ENCODE data around the gene UBE2QL1. TPM values are rescaled to one million over a fixed set of nuclear protein-coding genes. Genes with fewer than 3 reads are reported as not detected.
"Not testable (repeated sequence)": the region's sequence is repeated elsewhere in the genome, so short reads cannot be mapped to it uniquely, and the experiment has no call there.

The UBE2QL1 gene
- total RNA-seq, 1 donor = not detected

DNA sequence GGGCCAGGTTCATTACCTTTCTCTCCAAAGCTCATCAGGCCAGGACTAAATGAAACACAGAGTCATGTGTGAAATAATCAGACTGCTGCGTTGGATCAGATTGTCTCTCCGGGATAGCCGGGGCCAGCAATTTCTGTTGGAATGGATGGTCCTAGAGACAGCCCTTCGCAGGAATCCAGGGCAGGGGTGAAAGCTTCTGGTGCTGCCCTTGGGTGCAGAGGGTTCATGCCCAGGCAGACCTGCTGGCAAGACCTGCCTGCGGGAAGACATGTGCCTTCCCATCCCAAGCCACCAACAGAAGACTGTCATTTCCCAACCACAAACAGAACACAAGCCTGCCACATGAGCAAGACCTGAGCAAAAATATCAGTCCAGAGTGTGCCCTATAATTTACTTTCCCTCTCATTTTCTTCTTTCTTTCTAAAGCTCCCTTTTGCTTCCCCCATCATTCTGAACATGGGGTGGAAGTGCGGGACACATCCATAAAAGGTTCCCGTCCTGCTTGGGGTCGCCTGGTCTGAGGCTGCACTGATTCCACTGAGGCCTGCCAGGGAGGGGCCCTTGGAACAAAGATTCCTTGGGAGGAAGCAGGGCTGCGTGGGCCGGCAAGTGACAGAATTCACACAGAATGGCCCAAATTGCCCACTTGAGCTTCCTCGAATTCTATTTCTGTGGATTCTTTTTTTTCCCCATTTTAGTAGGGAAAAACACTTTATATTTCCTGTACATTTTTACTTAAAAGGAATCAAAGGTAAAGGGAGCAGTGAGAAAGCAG, 57.3 kb downstream of the UBE2QL1 start:
- no peak for TF ChIP-seq CTCF (IDR thresholded peaks at IDR 0.05; ENCODE audit: insufficient read depth, low read depth, low read length)
- H3K4me3 ChIP-seq (ENCODE audit: low read depth, low read length) = no peak overlapping the region
- DNase-seq (ENCODE audit: low read depth) = no peak

DNA sequence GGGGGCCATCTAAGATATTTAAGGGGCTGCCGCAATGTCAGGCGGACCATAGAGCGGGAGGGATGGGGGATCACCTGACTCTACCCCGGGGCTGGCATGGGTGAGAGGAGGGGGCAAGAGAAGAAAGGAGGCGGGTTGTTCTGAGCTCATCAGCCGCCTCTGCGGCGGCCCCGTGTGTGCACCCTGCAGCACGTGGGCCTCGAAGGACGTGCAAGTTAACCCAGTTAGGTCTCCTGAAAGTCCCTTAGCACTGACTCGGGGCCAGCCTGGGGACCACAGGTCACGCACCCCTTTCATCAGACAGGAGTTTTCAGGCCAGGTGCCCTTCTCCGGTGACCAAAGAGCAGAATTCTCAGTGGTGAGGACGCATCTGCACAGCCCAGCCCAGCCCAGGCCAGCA, 58.0 kb downstream of the UBE2QL1 start:
- TF ChIP-seq CTCF (IDR thresholded peaks at IDR 0.05; ENCODE audit: insufficient read depth, low read depth, low read length) = no peak

DNA sequence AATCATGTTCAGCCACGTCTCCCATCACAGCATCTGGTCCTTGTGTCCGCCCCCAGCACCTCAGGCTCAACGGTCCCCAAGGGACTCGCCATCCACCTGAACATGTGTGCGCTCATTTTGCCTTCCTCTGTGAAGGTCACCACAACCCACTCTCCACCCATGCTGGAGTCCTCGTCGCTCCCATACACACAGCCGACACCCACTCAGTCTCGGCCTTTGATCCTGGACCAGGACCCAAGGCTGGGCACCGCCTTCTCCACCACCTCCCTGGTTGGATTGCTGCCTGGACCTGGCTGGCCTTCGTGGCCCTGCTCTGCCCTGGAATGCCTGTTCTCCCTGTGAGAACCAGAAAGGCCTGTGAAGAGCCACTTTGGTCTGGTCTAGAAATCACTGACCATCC, 60.3 kb downstream of the UBE2QL1 start:
- no peak for TF ChIP-seq CTCF (IDR thresholded peaks at IDR 0.05; ENCODE audit: insufficient read depth, low read depth, low read length)
- H3K4me3 ChIP-seq (ENCODE audit: low read depth, low read length) = no peak overlapping the region
- DNase-seq (ENCODE audit: low read depth) = no peak

More for the DNA sequence above, 58.0 kb downstream of the UBE2QL1 start:
- DNase-seq (ENCODE audit: low read depth) = no peak
- H3K4me3 ChIP-seq (ENCODE audit: low read depth, low read length) = no peak overlapping the region

DNA sequence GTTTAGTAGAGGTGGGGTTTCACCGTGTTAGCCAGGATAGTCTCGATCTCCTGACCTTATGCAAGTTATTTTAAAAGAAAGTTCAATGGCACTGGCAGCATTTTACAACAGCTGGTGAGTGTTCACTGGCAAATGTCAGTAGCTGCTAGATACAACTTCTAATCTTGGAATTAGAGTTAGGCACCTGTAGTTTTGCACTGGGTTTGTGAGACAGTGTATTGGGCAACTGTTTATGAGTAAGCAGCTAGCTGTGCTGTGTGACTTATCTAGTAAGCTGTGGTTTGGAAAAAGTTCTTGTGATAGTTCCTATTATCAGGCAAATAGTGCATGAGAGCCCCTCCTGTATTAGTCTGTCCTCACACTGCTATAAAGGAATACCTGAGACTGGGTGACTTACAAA, 61.5 kb downstream of the UBE2QL1 start:
- TF ChIP-seq CTCF (IDR thresholded peaks at IDR 0.05; ENCODE audit: insufficient read depth, low read depth, low read length) = no peak
- H3K4me3 ChIP-seq (ENCODE audit: low read depth, low read length) = no peak overlapping the region
- no peak for DNase-seq (ENCODE audit: low read depth)

DNA sequence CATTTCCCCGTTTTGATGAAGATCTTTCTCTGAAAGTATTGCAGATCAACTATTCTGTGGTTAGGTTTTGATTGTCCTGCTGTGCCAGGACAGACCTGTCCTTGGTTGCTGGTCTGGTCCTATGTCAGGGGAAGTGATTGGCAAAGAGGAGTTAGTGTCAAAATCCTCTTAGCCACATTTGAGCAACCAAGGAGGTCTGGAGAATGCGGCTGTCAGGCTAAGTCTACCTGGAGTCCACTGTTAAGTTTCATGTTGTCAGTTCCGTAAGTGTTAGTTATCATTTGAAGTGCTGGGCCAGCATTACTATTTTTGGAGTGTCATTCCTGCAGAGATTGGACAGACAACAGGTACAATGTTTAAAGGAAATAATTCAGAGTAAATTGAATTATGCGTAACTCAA, 62.3 kb downstream of the UBE2QL1 start:
- TF ChIP-seq CTCF (IDR thresholded peaks at IDR 0.05; ENCODE audit: insufficient read depth, low read depth, low read length) = no peak
- H3K4me3 ChIP-seq (ENCODE audit: low read depth, low read length) = no peak overlapping the region
- DNase-seq (ENCODE audit: low read depth) = no peak

DNA sequence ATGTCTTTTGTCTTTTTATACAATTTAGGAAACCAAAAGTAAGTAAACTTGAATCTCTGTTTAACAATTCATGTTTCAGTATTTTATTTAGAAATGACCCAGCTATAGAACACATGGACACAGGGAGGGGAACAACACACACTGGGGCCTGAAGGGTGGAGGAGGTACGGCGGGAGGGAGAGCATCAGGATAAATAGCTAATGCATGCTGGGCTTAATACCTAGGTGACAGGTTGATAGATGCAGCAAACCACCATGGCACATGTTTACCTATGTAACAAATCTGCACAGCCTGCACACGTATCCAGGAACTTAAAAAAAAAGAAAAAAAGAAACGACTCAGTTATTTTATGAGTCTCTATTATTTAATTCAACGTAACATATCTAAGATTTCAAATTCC, 67.2 kb downstream of the UBE2QL1 start:
- not testable (repeated sequence) for H3K4me3 ChIP-seq (ENCODE audit: low read depth, low read length); DNase-seq (ENCODE audit: low read depth)

DNA sequence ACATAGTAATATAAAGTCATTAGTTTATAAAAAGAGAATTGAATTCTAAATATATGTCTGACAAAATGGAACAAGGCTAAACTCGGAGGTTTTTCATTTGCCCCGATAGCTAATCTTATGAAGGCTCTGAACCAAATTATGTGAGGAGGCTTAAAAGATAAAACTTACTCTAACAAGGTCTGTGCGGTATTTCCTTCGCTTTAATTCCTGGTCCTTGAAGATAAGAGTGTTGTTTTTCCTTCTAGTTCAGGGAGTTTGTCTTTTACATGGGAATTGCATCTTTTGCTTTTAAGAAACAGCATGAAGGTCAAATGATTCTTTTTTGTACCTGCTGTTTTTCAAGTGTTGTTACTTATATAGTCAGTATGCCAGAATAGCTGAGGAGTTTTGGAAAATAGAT, 68.2 kb downstream of the UBE2QL1 start:
- no peak overlapping the region for H3K4me3 ChIP-seq (ENCODE audit: low read depth, low read length)
- TF ChIP-seq CTCF (IDR thresholded peaks at IDR 0.05; ENCODE audit: insufficient read depth, low read depth, low read length) = no peak
- no peak for DNase-seq (ENCODE audit: low read depth)

Data from fibroblast of villous mesenchyme (primary cell).